ENCODE results near the gene TTC33. TPM values are rescaled to one million over a fixed set of nuclear protein-coding genes. Genes with fewer than 3 reads are reported as not detected.
A peak's percentile ranks its signal among the peaks of the same experiment; 100 is the strongest.

The TTC33 gene
- total RNA-seq, 2 experiments from 2014 or later, result 16.3 to 17.7 TPM

- ATAC-seq, result no peak
- H3K27me3 Mint-ChIP-seq, result no peaks in the 10 kb centered on the region
- no peak overlapping the region for H3K27ac Mint-ChIP-seq
- CTCF ChIA-PET, result interaction anchor here (0.6 to 1.4 kb wide), 4 partner anchors 19 to 42 kb away, joined by 3 to 5 read pairs (median 4); partner anchors contain the start of genes PRKAA1 and TTC33
- H3K4me3 Mint-ChIP-seq, result no peak overlapping the region
- H3K36me3 Mint-ChIP-seq, result peaks cover 35% of the 10 kb centered on the region
- H3K4me1 Mint-ChIP-seq, result peaks cover 11% of the 10 kb centered on the region
- no peak for DNase-seq
- H3K9me3 Mint-ChIP-seq (ENCODE audit: low read depth), result no peaks in the 10 kb centered on the region
Measured at GRCh38 chr5:40775085-40775845, 19.5 kb upstream of the TTC33 start.

- Mint-ChIP-seq H3K9me3 (ENCODE audit: low read depth) (no peaks in the 10 kb centered on the region), H3K27ac (no peak overlapping the region), H3K4me1 (peaks cover 11% of the 10 kb centered on the region), H3K27me3 (no peaks in the 10 kb centered on the region), H3K4me3 (no peak overlapping the region), H3K36me3 (peaks cover 33% of the 10 kb centered on the region)
- CTCF ChIA-PET, result interaction anchor here (1.0 kb wide), 1 partner anchor 19 kb away, joined by 4 read pairs; the partner anchor contains the start of gene TTC33
- no peak for ATAC-seq
- DNase-seq, result no peak
Measured at GRCh38 chr5:40774623-40775022, 18.9 kb upstream of the TTC33 start.

GRCh38 chr5:40770764-40771163 is 15.0 kb upstream of the TTC33 start:
- no peak overlapping the region for H3K27ac Mint-ChIP-seq
- ATAC-seq (no peak), DNase-seq (no peak)
- H3K27me3 Mint-ChIP-seq, result no peaks in the 10 kb centered on the region
- CTCF ChIA-PET, result interaction anchor here (1.3 to 2.9 kb wide), 2 partner anchors 10 to 16 kb away, joined by 3 to 6 read pairs; partner anchors contain the start of gene TTC33
- no peaks in the 10 kb centered on the region for H3K4me1 Mint-ChIP-seq
- H3K9me3 Mint-ChIP-seq (ENCODE audit: low read depth), result no peaks in the 10 kb centered on the region
- H3K36me3 Mint-ChIP-seq, result peaks cover 39% of the 10 kb centered on the region
- no peak overlapping the region for H3K4me3 Mint-ChIP-seq

DNA sequence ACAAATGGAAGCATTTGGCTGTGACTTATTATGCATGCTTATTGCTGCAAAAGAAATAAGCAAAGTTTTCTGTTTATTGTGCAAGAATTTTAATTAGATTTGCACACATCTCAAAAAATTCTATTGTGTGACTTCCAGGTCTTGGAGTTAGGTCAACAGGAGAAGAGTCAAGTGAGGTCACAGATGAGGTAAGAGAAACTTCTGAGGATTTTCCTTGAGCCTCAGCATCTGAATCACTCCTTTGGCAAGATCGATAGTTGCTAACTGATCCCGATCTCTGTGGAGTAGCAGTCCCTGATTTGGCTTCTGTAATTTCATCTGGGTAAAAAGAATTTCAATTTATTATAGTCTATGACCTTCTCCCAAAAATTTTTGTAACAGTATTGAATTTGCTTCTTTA is 6.9 kb upstream of the TTC33 start:
- H3K4me1 Mint-ChIP-seq, result no peaks in the 10 kb centered on the region
- H3K27ac Mint-ChIP-seq, result no peak overlapping the region
- no peaks in the 10 kb centered on the region for H3K9me3 Mint-ChIP-seq (ENCODE audit: low read depth)
- ATAC-seq, result no peak
- no peaks in the 10 kb centered on the region for H3K27me3 Mint-ChIP-seq
- H3K36me3 Mint-ChIP-seq, result peaks cover 58% of the 10 kb centered on the region
- DNase-seq, result no peak
- CTCF ChIA-PET, result interaction anchor here (1.3 kb wide), 1 partner anchor 16 kb away, joined by 5 read pairs; no protein-coding TSS in a partner anchor
- H3K4me3 Mint-ChIP-seq, result no peak overlapping the region

GRCh38 chr5:40757400-40757799 is 1.6 kb upstream of the TTC33 start:
- CTCF ChIA-PET, result no interaction called here
- H3K36me3 Mint-ChIP-seq, result peaks cover 33% of the 10 kb centered on the region
- DNase-seq, result no peak
- H3K4me3 Mint-ChIP-seq, result no peak overlapping the region
- H3K4me1 Mint-ChIP-seq, result peaks cover 10% of the 10 kb centered on the region
- no peak overlapping the region for H3K27ac Mint-ChIP-seq
- no peaks in the 10 kb centered on the region for H3K27me3 Mint-ChIP-seq
- H3K9me3 Mint-ChIP-seq (ENCODE audit: low read depth), result no peaks in the 10 kb centered on the region
- ATAC-seq, result no peak

DNA sequence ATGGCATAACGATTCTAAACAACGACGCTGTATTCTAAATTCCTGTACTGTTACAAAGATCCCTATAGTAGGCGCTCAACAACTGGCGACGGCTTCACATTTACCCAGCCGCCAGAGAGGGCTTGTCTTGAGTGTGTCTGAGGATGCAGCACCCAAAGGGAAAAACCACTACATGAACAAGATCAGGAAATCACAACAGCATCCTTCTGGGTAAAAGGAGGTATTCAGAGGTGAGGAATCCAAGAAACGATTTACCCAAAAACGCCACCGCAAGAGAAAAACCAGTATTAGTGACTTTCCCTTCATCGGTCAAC is 711 bp downstream of the TTC33 start:
- Mint-ChIP-seq H3K27ac (no peak overlapping the region), H3K9me3 (ENCODE audit: low read depth) (no peaks in the 10 kb centered on the region), H3K4me1 (peaks cover 18% of the 10 kb centered on the region), H3K27me3 (no peaks in the 10 kb centered on the region), H3K36me3 (peaks cover 33% of the 10 kb centered on the region), H3K4me3 (no peak overlapping the region)
- ATAC-seq (peak; percentile 71), DNase-seq (peak; percentile 82)
- CTCF ChIA-PET, result interaction anchor here (1.1 to 1.5 kb wide), 5 partner anchors 11 to 124 kb away, joined by 3 to 6 read pairs (median 4); no protein-coding TSS in a partner anchor

DNA sequence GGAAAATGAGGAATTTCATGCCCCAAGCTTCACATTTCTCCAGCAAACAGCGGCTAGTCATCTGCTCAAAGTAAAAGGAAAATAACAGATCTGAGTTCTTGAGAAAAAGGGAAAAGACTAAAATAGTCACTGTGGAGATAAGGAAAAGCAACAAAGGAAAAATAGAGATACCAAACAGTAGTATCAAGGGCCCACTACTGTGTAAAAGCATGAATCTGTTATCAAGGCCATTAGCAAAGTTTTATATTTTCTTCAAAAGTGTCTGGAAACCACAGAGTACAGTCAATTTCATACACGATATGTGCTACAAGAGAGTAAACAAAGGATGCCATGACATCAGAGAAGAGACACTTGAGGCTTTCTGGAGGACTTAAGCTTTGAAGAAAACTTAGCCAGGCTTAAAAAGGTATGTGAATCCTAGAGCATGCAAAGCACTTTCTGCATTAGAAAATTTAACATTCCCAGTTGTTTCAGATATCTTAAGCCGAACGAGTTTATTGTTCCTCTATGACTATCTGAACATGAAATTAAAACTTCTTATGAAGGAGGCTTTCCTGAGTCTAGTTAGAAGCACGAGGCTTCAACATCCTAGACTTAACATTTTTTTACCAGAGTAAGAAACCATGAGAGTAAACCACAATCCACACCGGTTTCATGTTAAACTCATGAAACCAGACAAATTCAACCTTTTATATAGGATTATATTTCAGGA is 1.2 kb downstream of the TTC33 start:
- Mint-ChIP-seq H3K27ac (no peak overlapping the region), H3K9me3 (ENCODE audit: low read depth) (no peaks in the 10 kb centered on the region), H3K4me3 (no peak overlapping the region), H3K27me3 (no peaks in the 10 kb centered on the region), H3K36me3 (peaks cover 32% of the 10 kb centered on the region), H3K4me1 (peaks cover 19% of the 10 kb centered on the region)
- CTCF ChIA-PET, result interaction anchor here (1.1 to 1.3 kb wide), 5 partner anchors 12 to 124 kb away, joined by 3 to 6 read pairs (median 4); partner anchors contain the start of gene PRKAA1
- ATAC-seq (peak; percentile 38), DNase-seq (no peak)

GRCh38 chr5:40746703-40747102 is 9.1 kb downstream of the TTC33 start:
- Mint-ChIP-seq H3K36me3 (peaks cover 26% of the 10 kb centered on the region), H3K4me3 (no peak overlapping the region), H3K4me1 (peaks cover 10% of the 10 kb centered on the region), H3K27me3 (no peaks in the 10 kb centered on the region), H3K9me3 (ENCODE audit: low read depth) (no peaks in the 10 kb centered on the region), H3K27ac (no peak overlapping the region)
- no peak for DNase-seq
- CTCF ChIA-PET, result interaction anchor here (1.1 kb wide), 1 partner anchor 17 kb away, joined by 3 read pairs; no protein-coding TSS in a partner anchor
- ATAC-seq, result no peak

- H3K9me3 Mint-ChIP-seq (ENCODE audit: low read depth), result peaks cover 5% of the 10 kb centered on the region
- DNase-seq, result no peak
- H3K4me3 Mint-ChIP-seq, result no peak overlapping the region
- peaks cover 3% of the 10 kb centered on the region for H3K4me1 Mint-ChIP-seq
- H3K36me3 Mint-ChIP-seq, result peaks cover 36% of the 10 kb centered on the region
- CTCF ChIA-PET, result interaction anchor here (0.7 kb wide), 1 partner anchor 213 kb away, joined by 3 read pairs; no protein-coding TSS in a partner anchor
- no peak overlapping the region for H3K27ac Mint-ChIP-seq
- no peaks in the 10 kb centered on the region for H3K27me3 Mint-ChIP-seq
- ATAC-seq, result no peak
Measured at GRCh38 chr5:40743771-40744170, 12.0 kb downstream of the TTC33 start.

GRCh38 chr5:40738502-40738901 is 17.3 kb downstream of the TTC33 start:
- CTCF ChIA-PET, result interaction anchor here (0.8 to 2.8 kb wide), 2 partner anchors 48 to 790 kb away, joined by 3 to 12 read pairs; no protein-coding TSS in a partner anchor
- H3K4me3 Mint-ChIP-seq, result no peak overlapping the region
- peaks cover 28% of the 10 kb centered on the region for H3K36me3 Mint-ChIP-seq
- peaks cover 5% of the 10 kb centered on the region for H3K9me3 Mint-ChIP-seq (ENCODE audit: low read depth)
- no peak overlapping the region for H3K27ac Mint-ChIP-seq
- H3K27me3 Mint-ChIP-seq, result no peaks in the 10 kb centered on the region
- peaks cover 24% of the 10 kb centered on the region for H3K4me1 Mint-ChIP-seq
- ATAC-seq (no peak), DNase-seq (no peak)

GRCh38 chr5:40736103-40736875 is 19.5 kb downstream of the TTC33 start:
- Mint-ChIP-seq H3K27ac (no peak overlapping the region), H3K4me3 (no peak overlapping the region), H3K36me3 (peaks cover 27% of the 10 kb centered on the region), H3K9me3 (ENCODE audit: low read depth) (peaks cover 5% of the 10 kb centered on the region), H3K4me1 (peaks cover 27% of the 10 kb centered on the region), H3K27me3 (no peaks in the 10 kb centered on the region)
- peak; percentile 75 for ATAC-seq
- DNase-seq, result no peak
- CTCF ChIA-PET, result interaction anchor here (0.9 to 4.2 kb wide), 5 partner anchors 12 to 1022 kb away, joined by 3 to 12 read pairs (median 3); no protein-coding TSS in a partner anchor

DNA sequence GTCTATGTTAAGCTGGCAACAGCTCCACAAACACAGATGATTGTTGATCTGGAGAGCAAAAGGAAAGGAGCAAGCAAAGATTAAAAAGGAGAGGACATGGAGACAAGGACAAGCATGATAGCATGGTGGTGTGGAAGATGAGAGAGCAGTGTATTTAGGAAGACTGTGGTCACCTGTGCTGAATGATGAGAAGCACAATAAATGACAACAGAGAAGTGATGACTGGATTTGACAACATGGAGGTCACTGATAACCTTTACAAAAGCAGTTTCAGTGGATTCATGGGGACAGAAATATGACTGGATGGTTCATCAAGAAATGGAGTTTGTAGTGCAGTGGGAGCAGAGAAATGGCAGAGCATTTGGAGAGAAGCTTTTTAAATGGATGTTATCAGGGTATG is 20.2 kb downstream of the TTC33 start:
- CTCF ChIA-PET, result interaction anchor here (0.9 to 4.2 kb wide), 5 partner anchors 12 to 1022 kb away, joined by 3 to 12 read pairs (median 3); no protein-coding TSS in a partner anchor
- H3K4me3 Mint-ChIP-seq, result no peak overlapping the region
- peaks cover 23% of the 10 kb centered on the region for H3K36me3 Mint-ChIP-seq
- ATAC-seq (no peak), DNase-seq (no peak)
- no peaks in the 10 kb centered on the region for H3K27me3 Mint-ChIP-seq
- H3K27ac Mint-ChIP-seq, result no peak overlapping the region
- H3K4me1 Mint-ChIP-seq, result peaks cover 27% of the 10 kb centered on the region
- peaks cover 1% of the 10 kb centered on the region for H3K9me3 Mint-ChIP-seq (ENCODE audit: low read depth)

GRCh38 chr5:40734986-40735385 is 20.8 kb downstream of the TTC33 start:
- H3K27me3 Mint-ChIP-seq, result no peaks in the 10 kb centered on the region
- ATAC-seq (no peak), DNase-seq (no peak)
- H3K36me3 Mint-ChIP-seq, result peaks cover 21% of the 10 kb centered on the region
- H3K4me3 Mint-ChIP-seq, result no peak overlapping the region
- no peaks in the 10 kb centered on the region for H3K9me3 Mint-ChIP-seq (ENCODE audit: low read depth)
- peaks cover 27% of the 10 kb centered on the region for H3K4me1 Mint-ChIP-seq
- H3K27ac Mint-ChIP-seq, result no peak overlapping the region
- CTCF ChIA-PET, result interaction anchor here (0.9 to 4.2 kb wide), 4 partner anchors 19 to 1021 kb away, joined by 3 to 12 read pairs (median 4); no protein-coding TSS in a partner anchor

All from activated CD8-positive, alpha-beta memory T cell treated with anti-CD3 and anti-CD28 coated beads, Interleukin-2, amount 10 ng/mL, durations not matched to agents 7 days and 5 days (primary cell).